Measurements from ENCODE around the gene GALM.
"Not testable (repeated sequence)": the region's sequence is repeated elsewhere in the genome, so short reads cannot be mapped to it uniquely, and the experiment has no call there.

The GALM gene

GRCh38 chr2:38704664-38705063 is 38.8 kb downstream of the GALM start:
- Histone ChIP-seq H3K4me3 (ENCODE audit: low read depth in 1 of 2, low read length in 2 of 2) (no peak overlapping the region), H3K27me3 (ENCODE audit: control insufficient read depth in 1 of 2, insufficient read depth in 2 of 2, low read length in 2 of 2) (no peaks in the 10 kb centered on the region), H3K36me3 (ENCODE audit: insufficient read depth, low read length) (no peaks in the 10 kb centered on the region)

GRCh38 chr2:38706846-38707345 is 41.0 kb downstream of the GALM start:
- no peak overlapping the region for H3K27ac ChIP-seq (ENCODE audit: low read depth, low read length)
- no peaks in the 10 kb centered on the region for H3K4me1 ChIP-seq (ENCODE audit: insufficient read depth, low read length)
- H3K4me3 ChIP-seq (ENCODE audit: low read depth in 1 of 2, low read length in 2 of 2), result no peak overlapping the region
- peaks cover 4% of the 10 kb centered on the region for H3K36me3 ChIP-seq (ENCODE audit: insufficient read depth, low read length)
- no peaks in the 10 kb centered on the region for H3K27me3 ChIP-seq (ENCODE audit: control insufficient read depth in 1 of 2, insufficient read depth in 2 of 2, low read length in 2 of 2)
- H3K9me3 ChIP-seq (ENCODE audit: low read length), result no peaks in the 10 kb centered on the region
- H3K9ac ChIP-seq (ENCODE audit: low read length), result no peak overlapping the region

More at GRCh38 chr2:38704664-38705063, 38.8 kb downstream of the GALM start:
- Histone ChIP-seq H3K4me1 (ENCODE audit: insufficient read depth, low read length) (no peaks in the 10 kb centered on the region), H3K9ac (ENCODE audit: low read length) (no peak overlapping the region), H3K9me3 (ENCODE audit: low read length) (no peaks in the 10 kb centered on the region), H3K27ac (ENCODE audit: low read depth, low read length) (no peak overlapping the region)

- not testable (repeated sequence) for H3K9ac ChIP-seq (ENCODE audit: low read length); H3K27me3 ChIP-seq (ENCODE audit: control insufficient read depth in 1 of 2, insufficient read depth in 2 of 2, low read length in 2 of 2); H3K27ac ChIP-seq (ENCODE audit: low read depth, low read length); H3K4me1 ChIP-seq (ENCODE audit: insufficient read depth, low read length); H3K4me3 ChIP-seq (ENCODE audit: low read depth in 1 of 2, low read length in 2 of 2); H3K36me3 ChIP-seq (ENCODE audit: insufficient read depth, low read length); H3K9me3 ChIP-seq (ENCODE audit: low read length)
These were observed 42.6 kb downstream of the GALM start for GRCh38 chr2:38708491-38708890.

- no peaks in the 10 kb centered on the region for H3K4me1 ChIP-seq (ENCODE audit: insufficient read depth, low read length)
- H3K27me3 ChIP-seq (ENCODE audit: control insufficient read depth in 1 of 2, insufficient read depth in 2 of 2, low read length in 2 of 2), result no peaks in the 10 kb centered on the region
- no peak overlapping the region for H3K4me3 ChIP-seq (ENCODE audit: low read depth in 1 of 2, low read length in 2 of 2)
- no peak overlapping the region for H3K9ac ChIP-seq (ENCODE audit: low read length)
- H3K36me3 ChIP-seq (ENCODE audit: insufficient read depth, low read length), result peaks cover 4% of the 10 kb centered on the region
- no peak overlapping the region for H3K27ac ChIP-seq (ENCODE audit: low read depth, low read length)
- H3K9me3 ChIP-seq (ENCODE audit: low read length), result no peaks in the 10 kb centered on the region
These were observed 43.1 kb downstream of the GALM start for GRCh38 chr2:38708900-38709566.

- Histone ChIP-seq H3K36me3 (ENCODE audit: insufficient read depth, low read length) (peaks cover 4% of the 10 kb centered on the region), H3K4me1 (ENCODE audit: insufficient read depth, low read length) (no peaks in the 10 kb centered on the region), H3K9me3 (ENCODE audit: low read length) (no peaks in the 10 kb centered on the region), H3K27me3 (ENCODE audit: control insufficient read depth in 1 of 2, insufficient read depth in 2 of 2, low read length in 2 of 2) (no peaks in the 10 kb centered on the region), H3K27ac (ENCODE audit: low read depth, low read length) (no peak overlapping the region), H3K4me3 (ENCODE audit: low read depth in 1 of 2, low read length in 2 of 2) (no peak overlapping the region), H3K9ac (ENCODE audit: low read length) (no peak overlapping the region)
These were observed 43.8 kb downstream of the GALM start for GRCh38 chr2:38709567-38710194.

GRCh38 chr2:38711558-38711957 is 45.6 kb downstream of the GALM start:
- no peaks in the 10 kb centered on the region for H3K9me3 ChIP-seq (ENCODE audit: low read length)
- H3K27me3 ChIP-seq (ENCODE audit: control insufficient read depth in 1 of 2, insufficient read depth in 2 of 2, low read length in 2 of 2), result no peaks in the 10 kb centered on the region
- H3K4me3 ChIP-seq (ENCODE audit: low read depth in 1 of 2, low read length in 2 of 2), result no peak overlapping the region
- peaks cover 4% of the 10 kb centered on the region for H3K36me3 ChIP-seq (ENCODE audit: insufficient read depth, low read length)
- no peaks in the 10 kb centered on the region for H3K4me1 ChIP-seq (ENCODE audit: insufficient read depth, low read length)
- no peak overlapping the region for H3K27ac ChIP-seq (ENCODE audit: low read depth, low read length)
- H3K9ac ChIP-seq (ENCODE audit: low read length), result no peak overlapping the region

- Histone ChIP-seq H3K4me3 (ENCODE audit: low read depth in 1 of 2, low read length in 2 of 2) (no peak overlapping the region), H3K9ac (ENCODE audit: low read length) (no peak overlapping the region), H3K27me3 (ENCODE audit: control insufficient read depth in 1 of 2, insufficient read depth in 2 of 2, low read length in 2 of 2) (no peaks in the 10 kb centered on the region), H3K4me1 (ENCODE audit: insufficient read depth, low read length) (no peaks in the 10 kb centered on the region), H3K27ac (ENCODE audit: low read depth, low read length) (no peak overlapping the region), H3K36me3 (ENCODE audit: insufficient read depth, low read length) (peaks cover 4% of the 10 kb centered on the region), H3K9me3 (ENCODE audit: low read length) (no peaks in the 10 kb centered on the region)
These were observed 46.5 kb downstream of the GALM start for GRCh38 chr2:38712413-38712812.

GRCh38 chr2:38712871-38713270 is 47.0 kb downstream of the GALM start:
- no peaks in the 10 kb centered on the region for H3K27me3 ChIP-seq (ENCODE audit: control insufficient read depth in 1 of 2, insufficient read depth in 2 of 2, low read length in 2 of 2)
- no peak overlapping the region for H3K27ac ChIP-seq (ENCODE audit: low read depth, low read length)
- H3K9ac ChIP-seq (ENCODE audit: low read length), result no peak overlapping the region
- H3K4me3 ChIP-seq (ENCODE audit: low read depth in 1 of 2, low read length in 2 of 2), result no peak overlapping the region
- H3K4me1 ChIP-seq (ENCODE audit: insufficient read depth, low read length), result no peaks in the 10 kb centered on the region
- peaks cover 4% of the 10 kb centered on the region for H3K36me3 ChIP-seq (ENCODE audit: insufficient read depth, low read length)
- no peaks in the 10 kb centered on the region for H3K9me3 ChIP-seq (ENCODE audit: low read length)

GRCh38 chr2:38713338-38713737 is 47.4 kb downstream of the GALM start:
- Histone ChIP-seq H3K9ac (ENCODE audit: low read length) (no peak overlapping the region), H3K27me3 (ENCODE audit: control insufficient read depth in 1 of 2, insufficient read depth in 2 of 2, low read length in 2 of 2) (no peaks in the 10 kb centered on the region), H3K36me3 (ENCODE audit: insufficient read depth, low read length) (peaks cover 4% of the 10 kb centered on the region), H3K4me1 (ENCODE audit: insufficient read depth, low read length) (no peaks in the 10 kb centered on the region), H3K9me3 (ENCODE audit: low read length) (no peaks in the 10 kb centered on the region), H3K27ac (ENCODE audit: low read depth, low read length) (no peak overlapping the region), H3K4me3 (ENCODE audit: low read depth in 1 of 2, low read length in 2 of 2) (no peak overlapping the region)

GRCh38 chr2:38714941-38715340 is 49.0 kb downstream of the GALM start:
- H3K27me3 ChIP-seq (ENCODE audit: control insufficient read depth in 1 of 2, insufficient read depth in 2 of 2, low read length in 2 of 2); H3K27ac ChIP-seq (ENCODE audit: low read depth, low read length); H3K36me3 ChIP-seq (ENCODE audit: insufficient read depth, low read length); H3K4me1 ChIP-seq (ENCODE audit: insufficient read depth, low read length); H3K9me3 ChIP-seq (ENCODE audit: low read length); H3K4me3 ChIP-seq (ENCODE audit: low read depth in 1 of 2, low read length in 2 of 2); H3K9ac ChIP-seq (ENCODE audit: low read length): not testable (repeated sequence)

- H3K36me3 ChIP-seq (ENCODE audit: insufficient read depth, low read length), result peaks cover 4% of the 10 kb centered on the region
- H3K9ac ChIP-seq (ENCODE audit: low read length), result no peak overlapping the region
- no peaks in the 10 kb centered on the region for H3K9me3 ChIP-seq (ENCODE audit: low read length)
- H3K4me1 ChIP-seq (ENCODE audit: insufficient read depth, low read length), result peaks cover 9% of the 10 kb centered on the region
- no peak overlapping the region for H3K4me3 ChIP-seq (ENCODE audit: low read depth in 1 of 2, low read length in 2 of 2)
- H3K27ac ChIP-seq (ENCODE audit: low read depth, low read length), result no peak overlapping the region
- H3K27me3 ChIP-seq (ENCODE audit: control insufficient read depth in 1 of 2, insufficient read depth in 2 of 2, low read length in 2 of 2), result no peaks in the 10 kb centered on the region
These were observed 50.3 kb downstream of the GALM start for GRCh38 chr2:38716185-38716584.

GRCh38 chr2:38718601-38719000 is 52.7 kb downstream of the GALM start:
- Histone ChIP-seq H3K27me3 (ENCODE audit: control insufficient read depth in 1 of 2, insufficient read depth in 2 of 2, low read length in 2 of 2) (no peaks in the 10 kb centered on the region), H3K36me3 (ENCODE audit: insufficient read depth, low read length) (no peaks in the 10 kb centered on the region), H3K9me3 (ENCODE audit: low read length) (no peaks in the 10 kb centered on the region), H3K4me3 (ENCODE audit: low read depth in 1 of 2, low read length in 2 of 2) (no peak overlapping the region), H3K27ac (ENCODE audit: low read depth, low read length) (no peak overlapping the region), H3K4me1 (ENCODE audit: insufficient read depth, low read length) (peaks cover 9% of the 10 kb centered on the region), H3K9ac (ENCODE audit: low read length) (no peak overlapping the region)

All from muscle layer of colon (tissue), 2 donors.